Effector CD4-positive, alpha-beta T cell (primary cell): ENCODE measurements around the gene ITGB1.

Source experiments
- DNase-seq: peaks from one replicate; pipeline ENCODE4 v3.0.0-alpha.2; 2020

The ITGB1 gene

GRCh38 chr10:32955299-32955772 is 2.7 kb downstream of the ITGB1 start:
- no peak for DNase-seq

GRCh38 chr10:32954545-32955298 is 3.3 kb downstream of the ITGB1 start:
- no peak for DNase-seq

- no peak for DNase-seq
These were observed 4.0 kb downstream of the ITGB1 start for GRCh38 chr10:32954080-32954479.

- no peak for DNase-seq
These were observed 4.6 kb downstream of the ITGB1 start for GRCh38 chr10:32953277-32953927.

GRCh38 chr10:32952541-32953276 is 5.3 kb downstream of the ITGB1 start:
- no peak for DNase-seq

GRCh38 chr10:32952094-32952493 is 5.9 kb downstream of the ITGB1 start:
- DNase-seq, result no peak

- no peak for DNase-seq
These were observed 6.9 kb downstream of the ITGB1 start for GRCh38 chr10:32951111-32951510.

- no peak for DNase-seq
These were observed 7.4 kb downstream of the ITGB1 start for GRCh38 chr10:32950591-32951108.

- DNase-seq, result no peak
These were observed 8.8 kb downstream of the ITGB1 start for GRCh38 chr10:32949221-32949678.

- no peak for DNase-seq
These were observed 9.6 kb downstream of the ITGB1 start for GRCh38 chr10:32948451-32948850.

GRCh38 chr10:32947586-32947985 is 10.4 kb downstream of the ITGB1 start:
- DNase-seq, result no peak

GRCh38 chr10:32946108-32946507 is 11.9 kb downstream of the ITGB1 start:
- DNase-seq, result no peak

GRCh38 chr10:32943854-32944661 is 14.0 kb downstream of the ITGB1 start:
- DNase-seq, result no peak

- no peak for DNase-seq
These were observed 14.6 kb downstream of the ITGB1 start for GRCh38 chr10:32943395-32943794.

- DNase-seq, result no peak
These were observed 15.9 kb downstream of the ITGB1 start for GRCh38 chr10:32942081-32942480.

GRCh38 chr10:32941357-32941756 is 16.7 kb downstream of the ITGB1 start:
- no peak for DNase-seq

GRCh38 chr10:32940321-32941301 is 17.4 kb downstream of the ITGB1 start:
- no peak for DNase-seq

GRCh38 chr10:32939296-32940111 is 18.5 kb downstream of the ITGB1 start:
- no peak for DNase-seq

GRCh38 chr10:32938554-32939061 is 19.4 kb downstream of the ITGB1 start:
- DNase-seq, result no peak

GRCh38 chr10:32937911-32938424 is 20.1 kb downstream of the ITGB1 start:
- DNase-seq, result no peak
